A549 treated with CpdA at 1 μM for 4 hours (cell line): ENCODE measurements around the gene PPIAL4G. TPM values are rescaled to one million over a fixed set of nuclear protein-coding genes. Genes with fewer than 3 reads are reported as not detected.

ENCODE experiments used
- total RNA-seq: library from RNA; stranded (reverse); fragments of 200-300 nt; extraction: Qiagen RNA extraction; gene quantifications from 5 replicates; pipeline ENCODE4 v1.2.3, GENCODE V29; 2022; ENCODE audit warnings: low read depth

Gene PPIAL4G
- total RNA-seq, result not detected in 5 replicates

GRCh38 chr1:148483029-148483428 lies at the start of gene PPIAL4G:
PPIAL4G (minus strand) TSS chr1:148483302; CDS start chr1:148483252, 50 bp downstream.

Other genes with a start within 250 kb of the PPIAL4G start
- 10.9 to 15.4 TPM (median 14.8 TPM) in 5 replicates for gene NBPF14, start 112.7 kb upstream of the PPIAL4G start, total RNA-seq